Thoracic aorta (tissue), 2 donors: ENCODE measurements around the gene SPEF1. TPM values are rescaled to one million over a fixed set of nuclear protein-coding genes. Genes with fewer than 3 reads are reported as not detected.
A peak's percentile ranks its signal among the peaks of the same experiment; 100 is the strongest.

Experiments
- ATAC-seq: fragments of 150-250 bp; one replicate; pipeline ENCODE4 v1.8.0; 2017; ENCODE audit warnings: low read depth; ENCODE audit not compliant: insufficient number of reproducible peaks, low FRiP score
- DNase-seq: peaks from one replicate; pipeline ENCODE4 v3.0.0-alpha.2; 2020; ENCODE audit warnings: low spot score
- H3K27ac ChIP-seq, 2 donors: fragments of 200-600 bp; sonication (generic); 1 replicate in 1 of 2; 2 replicates in 1 of 2; pipeline ENCODE4 v1.5.1; 2016; ENCODE audit warnings: mild to moderate bottlenecking in 2 of 2, moderate library complexity in 2 of 2
- H3K27me3 ChIP-seq: fragments of 200-600 bp; sonication (generic); replicated peaks from 2 replicates; pipeline ENCODE4 v1.6.0; 2016; ENCODE audit warnings: mild to moderate bottlenecking; ENCODE audit not compliant: insufficient read depth
- H3K36me3 ChIP-seq: fragments of 200-600 bp; sonication (generic); one replicate; pipeline ENCODE4 v1.5.1; 2016
- H3K4me1 ChIP-seq, 2 donors: fragments of 200-600 bp; sonication (generic); 1 replicate in 1 of 2; 2 replicates in 1 of 2; pipeline versions ENCODE4 v1.5.1 to v1.6.0; 2016; ENCODE audit warnings: low read depth in 2 of 2, mild to moderate bottlenecking in 1 of 2; ENCODE audit not compliant: control insufficient read depth in 1 of 2
- H3K4me3 ChIP-seq: fragments of 200-600 bp; sonication (generic); 2 replicates; pipeline ENCODE4 v1.5.1; 2016; ENCODE audit warnings: mild to moderate bottlenecking
- H3K9me3 ChIP-seq: fragments of 200-600 bp; sonication (generic); 2 replicates; pipeline ENCODE4 v1.5.1; 2016
- total RNA-seq, 2 donors: library from RNA; depleted of rRNA; stranded (reverse); fragments of >200 nt; gene quantifications; one replicate each; pipeline versions ENCODE4 v1.1.0 to v1.2.3, GENCODE V29; 2016
- TF ChIP-seq, protein P1 (sequence below): fragments of 200-600 bp; sonication (generic); IDR thresholded peaks from one replicate; pipeline ENCODE4 v1.5.1; 2019; ENCODE audit warnings: antibody characterized with exemption

Gene SPEF1
- total RNA-seq, 2 donors from 2014 or later = 0.27 TPM; not detected in 1

DNA sequence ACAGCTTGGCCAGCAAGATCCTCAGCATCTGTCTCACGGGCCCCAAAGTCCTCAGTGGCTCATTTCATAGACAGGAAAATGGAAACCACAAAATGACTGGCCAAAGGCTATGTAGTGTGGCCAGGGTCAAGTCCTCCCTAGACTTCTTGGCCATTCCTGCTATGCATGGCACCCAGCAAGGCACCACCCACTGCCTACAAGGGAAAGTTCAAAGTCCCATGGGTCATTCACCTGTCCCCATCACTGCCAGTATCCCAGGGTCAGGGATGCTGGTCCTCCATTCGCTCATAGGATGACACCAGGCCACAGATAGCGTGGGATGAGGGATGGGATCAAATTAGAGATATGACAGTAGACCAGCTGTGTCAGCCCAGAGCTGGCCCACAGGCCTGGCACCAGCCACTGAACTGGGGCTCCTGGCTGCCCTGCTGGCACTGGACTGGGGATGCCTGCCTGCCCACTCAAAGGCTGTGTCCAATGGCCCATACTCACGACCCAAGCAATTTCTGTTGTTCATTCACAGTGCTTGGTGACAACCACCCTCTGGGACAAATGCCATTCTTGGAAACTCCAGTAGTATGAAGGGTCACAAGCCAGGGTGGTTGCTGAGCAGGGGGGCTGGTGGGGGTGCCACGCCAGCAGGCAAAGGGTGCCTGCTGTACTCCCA, 25.3 kb downstream of the SPEF1 start:
- H3K9me3 ChIP-seq = no peaks in the 10 kb centered on the region
- DNase-seq = no peak
- H3K36me3 ChIP-seq = no peaks in the 10 kb centered on the region
- H3K27ac ChIP-seq = no peak overlapping the region
- no peaks in the 10 kb centered on the region for H3K27me3 ChIP-seq
- H3K4me3 ChIP-seq = no peak overlapping the region
- H3K4me1 ChIP-seq = peaks cover 0 to 13% of the 10 kb centered on the region in 2 donors
- no peak for ATAC-seq
- TF ChIP-seq, protein P1, sequence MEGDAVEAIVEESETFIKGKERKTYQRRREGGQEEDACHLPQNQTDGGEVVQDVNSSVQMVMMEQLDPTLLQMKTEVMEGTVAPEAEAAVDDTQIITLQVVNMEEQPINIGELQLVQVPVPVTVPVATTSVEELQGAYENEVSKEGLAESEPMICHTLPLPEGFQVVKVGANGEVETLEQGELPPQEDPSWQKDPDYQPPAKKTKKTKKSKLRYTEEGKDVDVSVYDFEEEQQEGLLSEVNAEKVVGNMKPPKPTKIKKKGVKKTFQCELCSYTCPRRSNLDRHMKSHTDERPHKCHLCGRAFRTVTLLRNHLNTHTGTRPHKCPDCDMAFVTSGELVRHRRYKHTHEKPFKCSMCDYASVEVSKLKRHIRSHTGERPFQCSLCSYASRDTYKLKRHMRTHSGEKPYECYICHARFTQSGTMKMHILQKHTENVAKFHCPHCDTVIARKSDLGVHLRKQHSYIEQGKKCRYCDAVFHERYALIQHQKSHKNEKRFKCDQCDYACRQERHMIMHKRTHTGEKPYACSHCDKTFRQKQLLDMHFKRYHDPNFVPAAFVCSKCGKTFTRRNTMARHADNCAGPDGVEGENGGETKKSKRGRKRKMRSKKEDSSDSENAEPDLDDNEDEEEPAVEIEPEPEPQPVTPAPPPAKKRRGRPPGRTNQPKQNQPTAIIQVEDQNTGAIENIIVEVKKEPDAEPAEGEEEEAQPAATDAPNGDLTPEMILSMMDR = no peak

DNA sequence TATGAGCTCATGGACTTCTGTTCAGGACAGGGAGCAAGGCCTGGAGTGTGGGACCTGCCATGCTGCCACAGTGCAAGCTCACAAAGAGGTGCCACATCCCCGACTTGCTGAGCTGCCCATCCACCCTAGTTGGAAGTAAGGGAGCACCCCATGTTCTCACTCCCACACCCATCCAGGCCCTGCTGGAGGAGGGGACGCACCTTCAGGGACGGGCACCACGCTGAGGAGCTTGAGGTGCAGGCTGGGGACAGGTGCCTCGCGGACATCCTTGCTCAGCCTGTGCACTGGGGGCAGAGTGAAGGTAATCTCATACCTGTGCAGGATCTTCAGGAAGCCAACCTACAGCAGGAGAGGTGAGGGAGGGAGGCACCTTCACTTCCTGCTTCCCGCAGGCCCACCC, 26.0 kb downstream of the SPEF1 start:
- H3K4me1 ChIP-seq = peaks cover 0 to 13% of the 10 kb centered on the region in 2 donors
- H3K36me3 ChIP-seq = no peaks in the 10 kb centered on the region
- ATAC-seq (no peak), DNase-seq (no peak)
- H3K27me3 ChIP-seq = no peaks in the 10 kb centered on the region
- H3K9me3 ChIP-seq = no peaks in the 10 kb centered on the region
- TF ChIP-seq, protein P1 = no peak
- no peak overlapping the region for H3K27ac ChIP-seq
- H3K4me3 ChIP-seq = no peak overlapping the region

DNA sequence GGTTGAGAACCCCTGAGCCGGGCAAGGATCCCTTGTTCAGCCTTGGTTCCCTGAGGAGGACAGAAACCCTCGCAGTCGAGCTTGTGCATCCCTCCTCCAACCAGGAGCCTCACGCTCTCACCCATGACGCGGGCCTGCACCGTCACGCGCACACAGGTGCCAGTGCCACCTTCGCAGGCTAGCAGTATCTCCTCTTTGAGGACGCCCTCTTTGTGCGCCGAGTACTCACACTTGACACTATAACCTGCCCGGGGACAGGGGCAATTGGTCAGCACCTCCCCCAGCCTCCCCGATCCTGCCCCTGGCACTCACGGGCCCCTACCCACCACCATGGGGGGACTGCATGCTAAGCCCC, 27.0 kb downstream of the SPEF1 start:
- Histone ChIP-seq H3K9me3 (no peaks in the 10 kb centered on the region), H3K4me3 (no peak overlapping the region), H3K4me1 (peaks cover 0 to 23% of the 10 kb centered on the region in 2 donors), H3K27me3 (no peaks in the 10 kb centered on the region), H3K27ac (no peak overlapping the region), H3K36me3 (no peaks in the 10 kb centered on the region)
- ATAC-seq = no peak
- DNase-seq = no peak
- TF ChIP-seq, protein P1 = no peak

DNA sequence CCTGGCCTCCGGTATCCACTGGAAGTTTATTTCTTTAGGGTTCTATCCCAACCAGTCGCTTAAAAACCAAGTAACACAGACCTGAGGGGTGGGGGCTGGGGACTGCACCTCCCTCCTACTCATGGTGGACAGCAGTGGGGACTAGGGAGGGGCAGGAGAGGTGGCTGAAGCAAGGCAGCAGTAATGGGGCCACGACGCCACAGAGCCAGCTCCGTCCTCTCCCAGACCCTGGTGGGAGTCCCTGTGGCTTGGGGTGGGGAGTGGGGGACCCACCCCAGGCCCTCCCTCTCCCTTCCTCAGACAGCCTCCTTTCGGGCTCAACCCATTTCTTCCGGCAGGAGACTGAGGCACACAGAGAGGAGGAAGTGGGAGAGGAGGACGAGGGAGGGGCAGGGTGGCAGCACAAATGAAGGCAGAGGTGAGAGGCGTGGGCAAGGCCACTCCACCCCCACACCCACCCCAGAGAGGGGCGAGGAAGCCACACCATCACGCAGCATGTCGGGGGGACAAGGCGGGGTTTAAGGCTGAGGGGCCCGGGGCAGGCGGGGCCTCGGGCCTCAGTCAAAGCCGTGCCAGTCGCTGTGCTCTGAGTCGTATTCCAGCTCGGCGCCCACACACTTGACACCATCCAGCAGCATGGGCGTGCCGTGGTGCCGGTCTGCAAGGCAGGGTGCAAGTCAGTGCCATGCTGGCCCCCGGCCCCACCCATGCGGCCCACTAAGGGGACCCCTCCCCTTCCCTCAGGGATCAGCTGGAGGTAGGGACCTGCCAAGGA, 27.6 kb downstream of the SPEF1 start:
- no peaks in the 10 kb centered on the region for H3K27me3 ChIP-seq
- H3K9me3 ChIP-seq = no peaks in the 10 kb centered on the region
- TF ChIP-seq, protein P1 = no peak
- no peak overlapping the region for H3K27ac ChIP-seq
- H3K4me3 ChIP-seq = no peak overlapping the region
- ATAC-seq (no peak), DNase-seq (no peak)
- no peaks in the 10 kb centered on the region for H3K36me3 ChIP-seq
- peaks cover 0 to 23% of the 10 kb centered on the region in 2 donors for H3K4me1 ChIP-seq

DNA sequence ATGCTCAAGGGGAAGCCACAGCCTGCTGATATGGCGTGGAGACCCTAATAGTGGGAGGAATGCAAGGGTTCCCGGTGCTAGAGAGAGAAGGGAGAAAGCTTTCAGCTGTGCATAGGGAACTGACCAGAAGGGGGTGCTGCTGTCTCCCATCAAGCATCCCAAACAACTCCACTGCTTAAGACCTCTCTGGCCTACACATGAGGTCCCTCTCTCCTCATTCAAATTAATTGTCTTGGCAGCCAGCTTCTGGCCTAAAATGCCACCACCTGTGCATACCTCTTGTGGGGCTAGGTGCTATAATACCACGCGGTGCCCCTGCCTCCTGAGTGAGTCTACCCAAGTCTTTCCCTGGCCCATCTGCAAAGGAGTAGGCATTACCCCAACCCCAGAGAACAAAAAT, 28.1 kb downstream of the SPEF1 start:
- peak; percentile 25 for DNase-seq
- H3K27ac ChIP-seq = no peak overlapping the region

More for the DNA sequence above, 28.1 kb downstream of the SPEF1 start:
- Histone ChIP-seq H3K9me3 (no peaks in the 10 kb centered on the region), H3K27me3 (no peaks in the 10 kb centered on the region), H3K4me1 (peaks cover 0 to 23% of the 10 kb centered on the region in 2 donors), H3K36me3 (no peaks in the 10 kb centered on the region), H3K4me3 (no peak overlapping the region)
- ATAC-seq = no peak
- TF ChIP-seq, protein P1 = peak; percentile 70
